Measurements from ENCODE around the gene ERI3.
A peak's percentile ranks its signal among the peaks of the same experiment; 100 is the strongest.

The ERI3 gene

DNA sequence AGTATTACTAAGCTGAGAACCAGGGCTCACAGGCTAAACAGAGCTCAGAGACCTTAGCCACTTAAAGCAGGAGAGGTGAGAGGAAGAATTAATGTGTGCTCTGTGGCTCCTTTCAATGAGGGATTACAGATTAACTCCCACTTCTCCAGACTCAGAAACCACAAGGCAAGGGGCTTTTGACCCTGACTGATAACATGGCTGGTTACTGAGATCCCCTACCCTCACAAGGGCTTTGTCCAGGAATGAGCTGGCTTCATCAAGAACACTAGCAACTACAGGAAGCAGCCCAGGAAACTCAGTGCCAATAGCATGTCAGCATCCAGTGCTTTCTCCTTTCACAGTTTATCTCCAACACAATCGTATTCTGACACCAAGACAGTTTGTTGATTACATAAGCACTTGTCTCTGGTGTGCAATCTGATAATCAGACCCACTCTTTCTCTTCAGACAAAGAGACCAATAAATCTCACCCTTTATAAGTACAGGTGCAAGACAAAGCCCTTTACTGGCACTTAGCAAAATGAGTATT is 38.8 kb downstream of the ERI3 start:
- H3K4me1 ChIP-seq (ENCODE audit: control insufficient read depth, insufficient read depth, low read length, poor library complexity, severe bottlenecking): peaks cover 2% of the 10 kb centered on the region
- peaks cover 59% of the 10 kb centered on the region for H3K36me3 ChIP-seq (ENCODE audit: control insufficient read depth, insufficient read depth, low read length)
- H3K9me3 ChIP-seq (ENCODE audit: control insufficient read depth, low read length): no peaks in the 10 kb centered on the region
- H3K4me3 ChIP-seq (ENCODE audit: extremely low read depth, insufficient read depth, low read length, poor library complexity, severe bottlenecking): no peak overlapping the region
- WGBS, 2 experiments (ENCODE audit: insufficient coverage in 2 of 2): 67 to 90% methylated on average over 1 of the region's 1 CpG
- H3K27ac ChIP-seq (ENCODE audit: low read depth, low read length, severe bottlenecking): peak overlapping the region; percentile 44

DNA sequence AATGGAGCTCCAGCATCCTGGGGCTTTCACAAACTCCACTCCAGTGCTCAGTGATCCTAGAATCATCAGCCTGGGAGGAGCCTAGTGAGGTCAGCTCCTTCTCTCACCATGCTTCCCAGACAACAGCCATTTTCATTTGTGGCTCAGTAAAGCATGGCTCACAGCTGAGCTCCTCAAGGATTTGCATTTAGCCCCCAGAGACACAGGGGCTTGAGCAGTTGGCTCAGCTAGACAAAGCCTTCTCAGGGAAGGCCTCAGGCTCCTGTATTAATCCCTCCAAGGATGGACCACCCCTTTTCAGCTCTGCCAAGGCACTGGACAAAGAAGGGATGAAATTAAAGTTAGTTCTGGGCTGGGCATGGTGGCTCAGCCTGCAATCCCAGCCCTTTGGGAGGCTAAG is 39.5 kb downstream of the ERI3 start:
- Histone ChIP-seq H3K27ac (ENCODE audit: low read depth, low read length, severe bottlenecking) (no peak overlapping the region), H3K36me3 (ENCODE audit: control insufficient read depth, insufficient read depth, low read length) (peaks cover 66% of the 10 kb centered on the region), H3K9me3 (ENCODE audit: control insufficient read depth, low read length) (no peaks in the 10 kb centered on the region), H3K4me3 (ENCODE audit: extremely low read depth, insufficient read depth, low read length, poor library complexity, severe bottlenecking) (no peak overlapping the region), H3K4me1 (ENCODE audit: control insufficient read depth, insufficient read depth, low read length, poor library complexity, severe bottlenecking) (peaks cover 2% of the 10 kb centered on the region)

- 63 to 96% methylated on average over 3 to 4 of the region's 5 CpGs for WGBS, 2 experiments (ENCODE audit: insufficient coverage in 2 of 2)
- H3K9me3 ChIP-seq (ENCODE audit: control insufficient read depth, low read length): no peaks in the 10 kb centered on the region
- H3K27ac ChIP-seq (ENCODE audit: low read depth, low read length, severe bottlenecking): no peak overlapping the region
- peaks cover 2% of the 10 kb centered on the region for H3K4me1 ChIP-seq (ENCODE audit: control insufficient read depth, insufficient read depth, low read length, poor library complexity, severe bottlenecking)
- no peak overlapping the region for H3K4me3 ChIP-seq (ENCODE audit: extremely low read depth, insufficient read depth, low read length, poor library complexity, severe bottlenecking)
- H3K36me3 ChIP-seq (ENCODE audit: control insufficient read depth, insufficient read depth, low read length): peaks cover 74% of the 10 kb centered on the region
Observed at GRCh38 chr1:44314452-44314851, 40.6 kb downstream of the ERI3 start.

DNA sequence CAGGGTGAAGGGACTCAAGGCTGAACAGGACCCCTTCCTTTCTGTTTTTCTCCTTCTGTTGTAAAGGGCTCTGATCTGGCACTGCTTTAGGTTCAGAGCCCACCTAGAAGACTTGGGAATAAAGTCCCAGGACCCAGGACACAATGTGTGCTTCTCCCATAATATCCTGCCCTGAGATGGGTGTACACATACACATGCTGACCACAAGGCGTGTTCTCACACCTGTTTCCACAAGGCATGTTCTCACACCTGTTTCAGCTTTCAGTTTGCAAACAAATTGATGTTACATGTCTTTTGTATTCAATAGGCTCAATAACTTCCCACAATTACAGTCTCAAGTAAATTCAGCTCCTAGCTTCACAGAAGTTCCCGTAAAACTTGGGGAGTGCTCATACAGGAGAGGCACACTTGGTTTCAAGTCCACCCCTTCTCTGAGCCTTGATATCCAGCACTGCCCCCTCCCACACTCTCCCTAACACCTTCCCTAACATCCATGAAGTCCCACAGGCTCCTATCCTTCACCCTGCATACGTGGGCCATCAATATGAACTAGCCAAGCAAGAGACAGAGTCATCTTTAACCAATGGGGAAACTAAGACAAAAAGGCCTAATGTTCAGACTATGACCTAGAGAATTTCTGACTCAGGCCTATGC is 41.7 kb downstream of the ERI3 start:
- Histone ChIP-seq H3K4me3 (ENCODE audit: extremely low read depth, insufficient read depth, low read length, poor library complexity, severe bottlenecking) (no peak overlapping the region), H3K4me1 (ENCODE audit: control insufficient read depth, insufficient read depth, low read length, poor library complexity, severe bottlenecking) (peaks cover 2% of the 10 kb centered on the region)
- 92 to 97% methylated on average over 3 of the region's 3 CpGs for WGBS, 2 experiments (ENCODE audit: insufficient coverage in 2 of 2)

DNA sequence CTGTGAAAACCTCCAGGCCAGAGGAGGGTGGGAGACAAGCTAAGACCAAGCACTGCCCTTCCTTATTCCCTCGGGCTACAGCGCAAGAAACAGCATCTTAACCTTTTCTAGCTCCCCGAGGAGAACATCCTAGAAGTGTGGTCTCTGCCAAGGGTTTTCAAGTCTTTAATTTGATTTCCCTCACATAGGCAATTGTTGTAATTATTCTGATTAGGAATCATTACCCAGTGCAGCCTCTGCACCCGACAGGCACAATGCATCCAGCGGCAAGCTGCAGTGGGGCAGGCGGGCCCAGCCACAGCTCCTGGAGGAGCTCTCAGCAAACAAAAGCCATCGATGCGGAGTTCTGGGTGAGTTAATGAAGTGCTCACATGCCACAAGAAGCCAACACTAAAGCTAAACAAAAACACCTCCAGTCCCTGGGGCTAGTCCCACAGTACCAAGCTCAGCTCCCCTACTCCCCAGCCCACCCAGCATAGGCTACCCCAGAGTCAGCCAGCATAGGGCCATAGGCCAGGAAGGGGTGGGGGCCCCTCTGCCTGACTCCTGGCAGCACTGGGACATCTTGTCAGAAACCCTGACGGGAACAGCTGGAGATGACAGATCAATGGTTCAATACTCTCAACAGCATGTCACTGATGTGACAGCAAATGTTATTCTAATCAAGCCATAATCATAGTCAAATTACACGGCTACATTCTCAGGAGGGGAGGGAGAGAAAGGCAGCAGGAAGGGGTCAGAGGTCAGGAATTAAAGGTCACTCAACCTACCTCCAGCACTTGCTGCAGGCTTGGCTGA is 42.5 kb downstream of the ERI3 start:
- no peak overlapping the region for H3K27ac ChIP-seq (ENCODE audit: low read depth, low read length, severe bottlenecking)
- H3K4me3 ChIP-seq (ENCODE audit: extremely low read depth, insufficient read depth, low read length, poor library complexity, severe bottlenecking): no peak overlapping the region
- H3K36me3 ChIP-seq (ENCODE audit: control insufficient read depth, insufficient read depth, low read length): peaks cover 81% of the 10 kb centered on the region
- peaks cover 2% of the 10 kb centered on the region for H3K4me1 ChIP-seq (ENCODE audit: control insufficient read depth, insufficient read depth, low read length, poor library complexity, severe bottlenecking)
- H3K9me3 ChIP-seq (ENCODE audit: control insufficient read depth, low read length): no peaks in the 10 kb centered on the region
- WGBS, 2 experiments (ENCODE audit: insufficient coverage in 2 of 2): 82 to 86% methylated on average over 5 to 6 of the region's 10 CpGs

More for the DNA sequence above, 41.7 kb downstream of the ERI3 start:
- Histone ChIP-seq H3K9me3 (ENCODE audit: control insufficient read depth, low read length) (no peaks in the 10 kb centered on the region), H3K36me3 (ENCODE audit: control insufficient read depth, insufficient read depth, low read length) (peaks cover 80% of the 10 kb centered on the region), H3K27ac (ENCODE audit: low read depth, low read length, severe bottlenecking) (no peak overlapping the region)

DNA sequence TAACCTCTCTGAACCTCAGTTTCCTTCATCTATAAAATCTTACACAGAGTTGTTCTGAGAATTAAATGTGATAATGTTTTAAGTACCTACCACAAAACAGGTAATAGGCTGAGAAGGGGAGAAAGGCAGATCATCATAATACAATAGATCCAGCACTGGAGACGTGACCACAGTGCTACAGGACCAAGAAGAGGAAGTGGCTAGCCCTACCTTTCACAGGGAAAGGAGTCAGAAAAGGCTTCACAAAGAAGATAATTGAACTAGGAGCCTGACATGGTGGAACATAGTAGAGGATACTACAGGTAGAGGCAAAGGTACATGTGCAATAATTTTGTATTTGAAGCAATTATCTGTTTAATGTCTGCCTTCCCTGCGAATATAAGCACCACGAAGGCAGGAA is 45.1 kb downstream of the ERI3 start:
- no peaks in the 10 kb centered on the region for H3K4me1 ChIP-seq (ENCODE audit: control insufficient read depth, insufficient read depth, low read length, poor library complexity, severe bottlenecking)
- no peak overlapping the region for H3K4me3 ChIP-seq (ENCODE audit: extremely low read depth, insufficient read depth, low read length, poor library complexity, severe bottlenecking)
- peaks cover 88% of the 10 kb centered on the region for H3K36me3 ChIP-seq (ENCODE audit: control insufficient read depth, insufficient read depth, low read length)
- H3K27ac ChIP-seq (ENCODE audit: low read depth, low read length, severe bottlenecking): no peak overlapping the region
- no peaks in the 10 kb centered on the region for H3K9me3 ChIP-seq (ENCODE audit: control insufficient read depth, low read length)
- 91 to 100% methylated on average over 3 of the region's 3 CpGs for WGBS, 2 experiments (ENCODE audit: insufficient coverage in 2 of 2)

- Histone ChIP-seq H3K36me3 (ENCODE audit: control insufficient read depth, insufficient read depth, low read length) (peaks cover 80% of the 10 kb centered on the region), H3K27ac (ENCODE audit: low read depth, low read length, severe bottlenecking) (no peak overlapping the region), H3K9me3 (ENCODE audit: control insufficient read depth, low read length) (no peaks in the 10 kb centered on the region), H3K4me1 (ENCODE audit: control insufficient read depth, insufficient read depth, low read length, poor library complexity, severe bottlenecking) (no peaks in the 10 kb centered on the region), H3K4me3 (ENCODE audit: extremely low read depth, insufficient read depth, low read length, poor library complexity, severe bottlenecking) (no peak overlapping the region)
- WGBS, 2 experiments (ENCODE audit: insufficient coverage in 2 of 2): 86 to 96% methylated on average over 7 to 10 of the region's 12 CpGs
Observed at GRCh38 chr1:44305962-44306422, 49.1 kb downstream of the ERI3 start.

DNA sequence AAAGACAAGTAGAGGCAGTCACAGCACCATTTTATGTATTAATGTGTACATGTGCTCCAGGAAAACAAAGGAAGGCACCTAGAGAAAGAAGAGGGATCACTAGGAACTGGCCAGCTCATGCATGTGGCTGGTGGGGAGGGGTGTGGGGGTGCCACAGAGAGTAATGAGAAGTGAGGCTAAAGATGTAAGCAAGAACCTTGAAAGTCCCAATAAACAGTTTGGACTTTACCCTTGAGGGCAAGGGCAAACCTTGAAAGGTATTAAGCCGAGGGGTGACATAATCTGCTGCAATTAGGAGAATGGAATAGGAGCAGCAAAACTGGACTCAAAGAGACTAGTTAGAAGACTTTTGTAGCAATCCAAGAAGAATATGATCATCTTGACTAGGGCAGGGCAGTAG is 51.5 kb downstream of the ERI3 start:
- Histone ChIP-seq H3K9me3 (ENCODE audit: control insufficient read depth, low read length) (no peaks in the 10 kb centered on the region), H3K27ac (ENCODE audit: low read depth, low read length, severe bottlenecking) (no peak overlapping the region), H3K4me1 (ENCODE audit: control insufficient read depth, insufficient read depth, low read length, poor library complexity, severe bottlenecking) (no peaks in the 10 kb centered on the region), H3K4me3 (ENCODE audit: extremely low read depth, insufficient read depth, low read length, poor library complexity, severe bottlenecking) (no peak overlapping the region), H3K36me3 (ENCODE audit: control insufficient read depth, insufficient read depth, low read length) (peaks cover 59% of the 10 kb centered on the region)
- WGBS, 2 experiments (ENCODE audit: insufficient coverage in 2 of 2): 100% methylated on average over 1 of the region's 1 CpG

GRCh38 chr1:44302541-44302940 is 52.5 kb downstream of the ERI3 start:
- Histone ChIP-seq H3K9me3 (ENCODE audit: control insufficient read depth, low read length) (no peaks in the 10 kb centered on the region), H3K27ac (ENCODE audit: low read depth, low read length, severe bottlenecking) (no peak overlapping the region), H3K4me3 (ENCODE audit: extremely low read depth, insufficient read depth, low read length, poor library complexity, severe bottlenecking) (no peak overlapping the region), H3K36me3 (ENCODE audit: control insufficient read depth, insufficient read depth, low read length) (peaks cover 56% of the 10 kb centered on the region), H3K4me1 (ENCODE audit: control insufficient read depth, insufficient read depth, low read length, poor library complexity, severe bottlenecking) (no peaks in the 10 kb centered on the region)
- WGBS, 2 experiments (ENCODE audit: insufficient coverage in 2 of 2): 82 to 100% methylated on average over 2 to 3 of the region's 6 CpGs

- Histone ChIP-seq H3K36me3 (ENCODE audit: control insufficient read depth, insufficient read depth, low read length) (peaks cover 51% of the 10 kb centered on the region), H3K4me1 (ENCODE audit: control insufficient read depth, insufficient read depth, low read length, poor library complexity, severe bottlenecking) (no peaks in the 10 kb centered on the region), H3K9me3 (ENCODE audit: control insufficient read depth, low read length) (no peaks in the 10 kb centered on the region), H3K27ac (ENCODE audit: low read depth, low read length, severe bottlenecking) (no peak overlapping the region), H3K4me3 (ENCODE audit: extremely low read depth, insufficient read depth, low read length, poor library complexity, severe bottlenecking) (no peak overlapping the region)
- 81 to 93% methylated on average over 2 to 3 of the region's 5 CpGs for WGBS, 2 experiments (ENCODE audit: insufficient coverage in 2 of 2)
Observed at GRCh38 chr1:44301442-44301841, 53.6 kb downstream of the ERI3 start.

- Histone ChIP-seq H3K9me3 (ENCODE audit: control insufficient read depth, low read length) (no peaks in the 10 kb centered on the region), H3K36me3 (ENCODE audit: control insufficient read depth, insufficient read depth, low read length) (peaks cover 46% of the 10 kb centered on the region), H3K4me3 (ENCODE audit: extremely low read depth, insufficient read depth, low read length, poor library complexity, severe bottlenecking) (no peak overlapping the region), H3K4me1 (ENCODE audit: control insufficient read depth, insufficient read depth, low read length, poor library complexity, severe bottlenecking) (no peaks in the 10 kb centered on the region), H3K27ac (ENCODE audit: low read depth, low read length, severe bottlenecking) (no peak overlapping the region)
- 73 to 82% methylated on average over 2 of the region's 7 CpGs for WGBS, 2 experiments (ENCODE audit: insufficient coverage in 2 of 2)
Observed at GRCh38 chr1:44300852-44301251, 54.2 kb downstream of the ERI3 start.
